ENCODE results near the gene TMC1.
"Not testable (repeated sequence)": the region's sequence is repeated elsewhere in the genome, so short reads cannot be mapped to it uniquely, and the experiment has no call there.

Gene TMC1

DNA sequence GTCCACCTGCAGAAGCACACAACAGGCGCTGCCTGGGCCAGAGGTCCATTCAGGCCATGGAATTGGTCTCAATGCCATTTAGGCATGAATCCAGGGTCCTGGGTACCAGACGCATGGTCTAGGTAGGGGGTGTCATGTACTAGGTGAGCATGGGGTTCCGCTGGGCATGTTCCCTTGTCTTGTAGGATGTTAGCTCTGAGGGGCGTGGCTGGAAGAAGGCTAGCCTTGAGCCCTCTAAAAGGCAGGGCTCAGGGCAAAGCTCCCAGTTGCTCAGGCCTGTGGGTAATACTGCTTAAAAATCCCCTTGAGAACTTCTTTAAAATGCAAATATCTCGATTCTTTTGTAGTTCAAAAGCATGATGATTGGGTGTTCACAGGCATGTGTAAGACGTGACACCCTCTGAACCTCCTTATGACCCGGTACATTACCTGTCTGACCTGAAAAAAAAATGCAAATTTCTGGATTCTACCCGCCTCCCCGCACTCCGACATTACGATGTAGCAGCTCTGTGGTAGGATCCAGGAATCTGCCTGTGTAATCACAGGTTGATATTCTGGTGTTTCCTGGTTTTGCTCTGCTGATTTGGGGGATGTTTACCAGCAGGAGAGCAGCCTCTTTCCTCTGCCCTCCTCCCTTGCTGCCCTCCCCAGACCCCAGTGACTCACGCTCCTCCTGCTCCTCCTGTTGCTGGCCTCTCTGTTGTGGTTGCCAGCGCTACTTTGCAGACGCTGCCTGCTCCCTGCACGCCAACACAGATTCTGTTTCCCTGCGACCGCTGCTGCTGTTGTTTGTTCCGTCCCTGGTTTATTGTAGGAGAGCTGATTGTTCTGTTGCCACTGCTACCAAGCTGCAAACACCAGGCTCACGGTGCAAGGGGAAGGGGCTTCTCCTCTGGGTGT, 5.7 kb downstream of the TMC1 start:
- DNase-seq, result no peak

DNA sequence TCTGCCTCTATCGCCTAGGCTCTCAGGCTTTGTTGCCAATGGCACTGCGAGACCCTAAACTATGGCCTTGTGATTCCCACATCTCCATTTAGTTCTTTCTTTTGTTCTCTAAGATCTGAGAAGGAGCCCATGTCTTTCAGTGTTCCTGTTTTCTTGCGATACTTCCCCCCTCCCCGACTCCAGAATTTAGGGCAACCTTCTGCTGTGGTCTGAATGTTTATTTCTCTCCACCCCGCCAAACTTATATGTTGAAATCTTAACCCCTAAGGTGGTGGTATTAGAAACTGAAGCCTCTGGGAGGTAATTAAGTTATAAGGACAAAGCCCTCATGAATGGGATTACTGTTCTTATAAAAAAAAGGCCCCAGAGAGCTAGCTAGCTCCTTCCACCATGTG, 6.4 kb downstream of the TMC1 start:
- DNase-seq, result no peak

DNA sequence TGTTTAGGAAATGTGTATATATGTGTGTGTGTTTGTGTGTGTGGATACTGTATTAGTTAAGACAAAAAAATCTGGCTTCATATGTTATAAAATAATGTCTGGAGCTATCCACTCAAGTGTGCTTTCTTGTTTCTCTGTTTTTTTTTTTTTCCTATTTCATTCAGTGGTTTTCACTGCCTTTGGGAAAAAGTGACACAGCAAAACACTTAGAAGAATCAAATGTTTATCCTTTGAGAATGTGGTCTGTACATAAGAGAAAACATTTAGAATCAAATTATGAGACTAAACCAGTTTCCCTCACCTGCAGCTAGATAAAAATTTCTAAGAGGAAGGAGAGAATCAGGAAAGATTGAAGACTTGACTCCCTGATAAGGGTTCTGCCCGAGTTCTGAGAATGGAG, 8.1 kb downstream of the TMC1 start:
- DNase-seq, result no peak

DNA sequence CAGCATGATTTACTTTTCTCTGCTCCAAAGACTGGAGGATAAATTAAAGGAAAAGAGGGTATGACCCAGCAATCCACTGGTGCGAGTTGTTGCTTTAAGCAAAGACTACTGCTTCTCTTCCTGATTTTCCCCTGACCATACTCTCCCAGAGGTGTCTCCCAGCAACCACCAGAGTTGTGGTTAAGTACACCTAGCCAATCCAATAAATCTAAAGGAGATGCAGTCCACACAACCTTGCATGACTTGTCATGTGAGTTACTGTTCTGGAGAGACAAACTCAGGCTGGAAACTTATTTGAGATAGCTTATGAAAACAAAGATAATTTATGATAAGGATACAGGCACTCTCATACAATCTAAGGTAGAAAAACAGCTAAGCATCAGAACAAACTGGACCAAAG, 11.9 kb downstream of the TMC1 start:
- DNase-seq, result no peak

DNA sequence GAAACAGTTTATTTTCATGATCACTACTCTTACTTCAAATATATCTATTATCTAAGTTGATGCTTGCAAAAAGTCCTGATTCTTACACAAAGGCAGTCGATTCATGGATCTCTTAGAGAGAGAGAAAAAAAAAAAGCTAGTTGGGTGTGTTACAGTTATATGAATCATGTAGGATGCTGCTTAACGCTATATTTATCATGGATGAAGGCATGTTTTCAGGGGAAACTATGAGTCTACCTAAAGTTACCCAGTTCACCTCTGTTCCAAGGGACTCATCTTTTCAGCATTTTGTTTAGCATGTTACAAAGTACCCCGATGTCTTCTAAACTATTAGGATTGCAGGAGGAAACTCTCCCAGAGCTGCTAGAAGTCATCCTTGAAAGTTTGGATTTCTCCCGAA, 13.5 kb downstream of the TMC1 start:
- no peak for DNase-seq

DNA sequence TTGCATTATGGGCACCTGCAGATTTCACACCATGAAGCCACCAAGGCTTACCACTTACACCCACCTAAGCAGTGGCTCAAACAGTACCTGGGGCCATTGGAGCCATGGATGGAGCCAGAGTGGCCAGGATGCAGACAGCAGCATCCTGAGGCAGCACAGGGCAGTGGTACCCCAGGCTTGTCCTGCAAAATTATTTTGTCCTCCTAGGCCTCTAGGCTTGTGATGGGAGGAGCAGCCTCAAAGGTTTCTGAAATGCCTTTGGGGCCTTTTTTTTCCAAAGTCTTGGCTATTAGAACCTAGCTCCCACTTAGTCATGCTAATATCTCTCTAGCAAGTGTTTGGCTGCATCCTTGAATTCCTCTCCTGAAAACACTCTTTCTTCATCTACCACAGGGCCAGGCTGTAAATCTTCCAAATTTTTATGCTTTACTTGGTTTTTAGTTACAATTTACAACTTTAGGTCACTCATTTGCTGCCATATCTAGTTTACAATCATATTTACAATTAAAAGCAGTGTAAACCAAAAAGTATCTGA, 15.7 kb downstream of the TMC1 start:
- no peak for DNase-seq

DNA sequence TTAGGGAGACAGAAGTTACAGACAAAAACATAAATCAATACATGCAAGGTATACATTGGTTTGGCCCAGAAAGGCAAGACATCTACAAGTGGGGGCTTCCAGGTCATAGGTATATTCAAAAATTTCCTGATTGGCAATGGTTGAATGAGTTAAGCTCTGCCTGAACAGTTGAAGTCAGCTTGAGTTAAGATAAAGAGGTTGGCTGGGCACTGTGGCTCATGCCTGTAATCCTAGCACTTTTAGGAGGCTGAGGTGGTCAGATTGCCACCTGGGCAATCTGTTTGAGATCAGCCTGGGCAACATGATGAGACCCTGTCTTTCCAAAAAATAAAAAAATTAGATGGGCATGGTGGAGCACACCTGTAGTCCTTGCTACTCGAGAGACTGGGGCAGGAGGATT, 16.3 kb downstream of the TMC1 start:
- DNase-seq, result no peak

DNA sequence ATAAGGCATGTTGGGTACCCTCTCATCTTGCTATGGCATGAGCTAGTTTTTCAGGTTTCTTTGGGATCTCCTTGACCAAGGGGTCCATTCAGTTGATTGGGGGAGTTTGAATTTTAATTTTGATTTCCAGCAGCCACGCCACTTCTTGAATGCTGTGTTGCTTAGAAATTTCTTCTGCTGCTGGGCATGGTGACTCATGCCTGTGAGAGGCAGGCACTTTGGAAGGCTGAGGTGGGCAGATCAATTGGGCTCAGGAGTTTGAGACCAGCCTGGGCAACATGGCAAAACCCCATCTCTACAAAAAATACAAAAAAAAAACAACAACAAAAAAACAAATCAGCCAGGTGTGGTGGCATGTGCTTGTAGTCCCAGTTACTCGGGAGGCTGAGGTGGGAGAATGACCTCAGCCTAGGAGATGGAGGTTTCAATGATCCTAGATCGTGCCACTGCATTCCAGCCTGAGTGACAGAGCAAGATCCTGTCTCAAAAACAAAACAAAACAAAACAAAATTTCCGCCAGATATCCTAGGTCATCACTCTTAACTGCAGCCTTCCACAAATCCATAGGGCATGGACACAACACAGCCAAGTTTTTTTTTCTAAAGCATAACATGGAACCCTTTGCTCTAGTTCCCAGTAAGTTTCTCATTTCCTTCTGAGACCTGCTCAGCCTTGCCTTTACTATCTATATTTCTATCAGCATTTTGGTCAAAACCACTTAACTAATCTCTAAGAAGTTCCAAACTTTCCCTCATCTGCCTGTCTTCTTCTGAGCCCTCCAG, 17.7 kb downstream of the TMC1 start:
- no peak for DNase-seq

DNA sequence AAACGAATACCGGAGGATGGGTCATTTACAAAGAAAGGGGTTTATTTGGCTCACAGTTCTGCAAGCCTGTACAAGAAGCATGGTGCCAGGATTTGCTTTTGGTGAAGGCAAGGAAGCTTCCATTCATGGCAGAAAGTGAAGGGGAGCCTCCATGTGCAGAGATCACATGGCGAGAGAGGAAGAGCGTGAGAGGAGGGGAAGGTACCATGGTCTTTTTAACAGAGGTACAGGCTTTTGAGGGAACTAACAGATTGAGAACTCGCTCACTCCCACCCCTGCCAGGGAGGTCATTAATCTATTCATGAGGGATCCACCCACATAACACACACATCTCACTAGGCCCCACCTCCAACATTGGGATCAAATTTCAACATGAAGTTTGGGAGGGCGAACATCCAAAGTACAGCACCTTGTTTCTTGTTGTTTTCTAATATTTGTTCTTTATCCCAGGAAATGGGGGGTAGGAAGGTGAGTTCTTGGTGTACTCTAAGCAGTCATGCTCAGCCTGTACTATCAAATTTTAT, 18.5 kb downstream of the TMC1 start:
- no peak for DNase-seq

DNA sequence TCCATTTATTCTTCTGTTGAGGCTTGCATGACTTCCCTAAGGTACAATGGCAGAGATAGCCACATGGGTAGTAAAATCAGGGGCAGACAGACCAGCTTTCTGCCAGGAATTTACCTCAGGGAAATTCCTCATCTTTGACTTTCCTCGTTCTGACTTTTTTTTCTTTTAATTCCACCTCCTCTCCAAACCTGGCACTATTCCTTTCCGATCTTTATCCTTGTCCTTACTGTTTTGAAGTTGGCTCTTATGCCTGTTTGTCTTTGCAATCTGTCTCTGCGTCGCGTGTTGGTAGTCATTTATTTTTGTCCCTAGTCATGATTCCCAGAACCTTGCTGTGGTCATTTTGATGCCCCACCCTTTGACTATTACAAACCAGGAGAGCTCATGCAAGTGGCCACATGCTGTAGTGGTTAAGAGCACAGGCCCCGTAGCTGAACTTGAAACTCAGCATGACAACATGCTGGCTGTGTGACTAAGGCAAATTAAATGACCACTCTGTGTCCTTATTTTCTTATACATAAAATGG, 19.0 kb downstream of the TMC1 start:
- DNase-seq, result no peak

DNA sequence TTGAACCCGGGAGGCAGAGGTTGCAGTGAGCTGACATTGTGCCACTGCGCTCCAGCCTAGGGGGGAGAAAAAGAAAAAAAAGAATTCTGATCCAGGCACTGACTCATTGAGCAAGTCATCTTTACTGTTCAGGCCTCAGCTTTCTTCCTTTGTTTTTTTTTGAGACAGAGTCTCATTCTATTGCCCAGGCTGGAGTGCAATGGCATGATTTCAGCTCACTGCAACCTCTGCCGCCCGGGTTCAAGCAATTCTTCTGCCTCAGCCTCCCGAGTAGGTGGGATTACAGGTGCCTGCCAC, 21.1 kb downstream of the TMC1 start:
- not testable (repeated sequence) for DNase-seq

DNA sequence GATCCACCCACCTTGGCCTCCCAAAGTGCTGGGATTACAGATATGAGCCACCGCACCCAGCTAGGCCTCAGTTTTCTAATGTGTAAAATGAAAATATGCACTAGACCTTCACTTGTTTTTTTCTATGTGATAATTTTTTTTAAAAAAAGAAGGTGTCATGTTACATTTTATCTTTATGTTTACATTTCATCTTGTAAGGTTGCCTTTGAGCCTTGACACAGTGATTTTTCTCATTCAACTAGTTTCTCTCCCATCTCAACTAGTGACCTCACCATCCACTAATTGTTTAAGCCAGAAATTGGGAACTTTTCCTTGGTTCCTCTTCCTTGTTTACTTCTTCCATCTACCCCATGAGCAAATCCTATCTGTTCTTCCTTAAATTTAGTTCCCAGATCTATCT, 21.5 kb downstream of the TMC1 start:
- no peak for DNase-seq

DNA sequence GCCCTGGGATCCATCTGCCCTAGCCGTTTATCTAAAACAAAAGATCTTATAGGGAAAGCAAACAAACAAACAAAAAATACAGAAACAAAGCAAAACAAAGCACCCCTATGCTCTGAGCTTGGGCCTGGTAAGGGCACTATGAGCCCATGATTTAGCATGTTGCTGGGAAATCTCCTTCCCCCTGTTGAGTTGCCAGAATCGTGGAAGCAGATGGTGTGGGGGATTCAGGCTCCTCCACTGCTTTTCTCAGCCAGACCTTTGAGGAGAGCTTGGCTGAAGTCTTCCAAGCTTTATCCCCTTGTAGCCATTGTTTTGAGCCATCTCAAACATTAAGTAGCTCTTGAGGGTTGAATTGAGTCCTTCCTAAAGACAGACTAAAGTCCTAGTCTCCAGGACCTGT, 29.9 kb downstream of the TMC1 start:
- DNase-seq, result no peak

DNA sequence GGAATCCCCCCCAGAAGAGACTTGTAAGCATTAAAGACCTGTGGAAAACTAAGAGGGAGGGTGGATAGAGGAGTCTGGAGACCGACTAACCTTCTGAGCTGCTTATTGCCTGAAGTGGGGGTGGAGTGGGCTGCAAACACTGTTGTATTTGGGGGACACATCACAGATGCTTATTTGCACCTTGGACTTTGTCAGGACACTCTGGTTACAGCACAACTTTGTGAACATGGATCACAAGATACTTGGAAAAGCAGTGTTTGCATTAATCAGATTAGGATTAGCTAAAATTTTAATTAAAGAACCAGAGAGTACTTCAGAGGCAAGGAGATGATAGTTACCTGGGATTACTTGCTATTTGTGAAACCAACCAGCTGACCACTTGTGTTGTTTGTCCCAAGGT, 30.9 kb downstream of the TMC1 start:
- no peak for DNase-seq

DNA sequence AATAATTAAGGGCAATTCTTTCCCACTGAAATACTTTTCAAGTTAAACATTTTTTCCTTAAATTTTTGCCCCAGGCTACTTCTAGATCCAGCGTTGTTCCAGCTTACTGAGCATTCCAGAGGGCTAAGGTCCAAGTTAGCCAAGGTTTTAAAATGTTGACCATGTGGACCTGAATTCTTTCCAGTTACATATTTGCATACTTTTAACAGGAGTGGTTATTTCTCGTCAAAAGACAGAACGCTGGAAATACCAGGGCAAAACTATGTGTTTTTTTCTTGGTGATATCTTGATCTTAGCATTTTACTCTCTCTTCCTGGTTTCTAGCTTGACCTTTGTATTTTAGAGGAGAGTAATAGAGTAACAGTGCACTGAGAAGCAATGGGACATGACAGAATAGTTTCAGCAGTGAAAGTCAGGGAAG, 32.8 kb downstream of the TMC1 start:
- no peak for DNase-seq

DNA sequence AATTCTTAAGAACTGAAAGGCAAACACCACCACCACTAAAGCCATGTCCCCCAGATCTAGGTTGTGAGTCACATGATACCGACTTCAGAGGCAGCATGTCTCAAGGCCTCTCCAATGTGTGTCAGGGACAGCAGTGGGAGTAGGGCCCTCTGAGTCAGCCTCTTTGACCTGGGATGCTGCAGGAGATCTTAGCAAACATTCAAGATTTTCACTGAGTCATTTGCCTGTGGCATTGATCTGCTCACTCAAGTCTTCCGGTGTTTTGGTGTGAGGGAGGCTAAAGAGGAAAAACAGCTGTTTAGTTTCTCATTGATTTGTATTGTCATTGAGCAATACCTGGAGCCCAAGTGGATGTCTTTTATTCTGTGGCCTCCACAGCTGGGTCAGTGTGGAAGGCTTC, 36.1 kb downstream of the TMC1 start:
- no peak for DNase-seq

DNA sequence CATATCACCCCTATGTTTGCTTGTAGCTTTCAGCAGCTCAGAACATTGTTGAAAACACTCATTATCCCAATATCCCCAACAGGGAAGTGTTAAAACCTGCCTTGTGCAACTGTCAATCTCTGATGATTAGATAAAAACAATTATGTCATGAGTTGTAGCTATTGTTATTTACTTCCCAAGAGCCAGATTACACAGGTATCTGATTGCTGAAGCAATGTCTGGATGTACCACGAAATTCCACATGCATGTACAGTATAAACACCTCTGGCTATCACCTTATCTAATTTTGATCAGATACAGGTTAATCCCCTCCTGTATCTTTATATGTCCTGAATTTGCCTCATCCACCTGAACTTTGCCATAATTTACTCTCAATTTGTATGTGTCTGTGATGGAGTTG, 38.7 kb downstream of the TMC1 start:
- DNase-seq, result no peak

DNA sequence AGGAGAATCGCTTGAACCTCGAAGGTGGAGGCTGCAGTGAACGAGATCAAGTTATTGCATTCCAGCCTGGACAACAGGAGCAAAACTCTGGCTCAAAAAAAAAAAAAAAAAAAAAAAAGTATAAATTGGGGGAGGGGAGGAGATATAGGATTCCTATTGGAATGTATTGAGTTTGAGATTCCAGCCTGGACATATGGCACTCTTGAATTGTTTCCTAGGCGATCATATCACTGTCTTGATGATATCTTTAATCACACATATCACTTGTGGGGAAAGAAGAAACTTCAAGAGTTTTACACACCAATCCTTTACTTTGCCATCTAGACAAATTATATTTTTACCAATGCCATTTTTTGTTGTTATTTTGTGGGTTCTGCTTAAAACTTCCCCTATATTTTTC, 42.4 kb downstream of the TMC1 start:
- no peak for DNase-seq

DNA sequence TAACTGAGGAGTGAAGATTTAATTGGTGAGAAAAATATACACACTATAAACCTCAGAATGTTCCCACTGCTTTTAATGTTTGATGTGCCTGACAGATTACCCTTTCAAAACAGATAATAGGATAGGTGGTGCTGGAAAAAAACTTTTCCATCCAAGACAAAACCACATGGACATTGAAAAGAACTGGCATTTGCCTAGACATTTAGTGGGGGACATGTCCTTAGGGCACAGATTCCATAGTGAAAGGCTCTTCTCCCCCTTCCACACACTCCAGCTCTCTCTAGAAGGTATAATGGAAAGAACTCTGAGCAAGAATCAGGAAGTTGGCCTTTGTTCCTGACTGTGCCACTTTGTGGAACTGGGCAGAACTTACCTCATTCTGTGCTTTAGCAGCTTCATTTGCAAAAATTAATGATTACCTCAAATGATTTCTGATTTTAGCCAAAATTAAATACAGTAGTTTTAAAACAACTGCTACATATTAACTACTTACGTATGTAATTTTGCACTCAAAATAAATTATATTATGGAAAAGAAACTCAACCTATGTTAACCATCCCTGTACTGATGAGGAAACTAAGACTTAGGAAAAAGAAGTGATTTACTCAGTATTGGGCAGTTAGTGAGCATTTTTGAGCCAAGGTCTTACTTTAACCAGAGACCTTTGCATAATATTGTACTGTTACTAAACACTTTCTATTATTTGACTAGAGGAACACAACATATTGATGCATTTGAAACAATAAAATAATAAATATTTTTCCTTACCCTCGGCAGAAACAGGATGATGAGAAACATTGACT, 43.3 kb downstream of the TMC1 start:
- no peak for DNase-seq

DNA sequence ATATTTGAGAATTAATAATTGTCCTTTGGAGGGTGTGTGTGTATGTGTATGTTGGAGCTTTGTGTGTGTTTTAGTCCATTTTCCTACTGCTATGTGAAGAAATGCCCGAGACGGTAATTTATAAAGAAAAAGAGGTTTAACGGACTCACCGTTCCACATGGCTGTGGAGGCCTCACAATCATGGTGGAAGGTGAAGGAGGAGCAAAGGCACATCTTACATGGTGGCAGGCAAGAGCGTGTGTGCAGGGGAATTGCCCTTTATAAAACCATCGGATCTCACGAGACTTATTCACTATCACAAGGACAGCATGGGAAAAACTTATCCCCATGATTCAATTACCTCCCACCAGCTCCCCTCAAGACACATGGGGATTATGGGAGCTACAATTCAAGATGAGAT, 44.1 kb downstream of the TMC1 start:
- no peak for DNase-seq

DNA sequence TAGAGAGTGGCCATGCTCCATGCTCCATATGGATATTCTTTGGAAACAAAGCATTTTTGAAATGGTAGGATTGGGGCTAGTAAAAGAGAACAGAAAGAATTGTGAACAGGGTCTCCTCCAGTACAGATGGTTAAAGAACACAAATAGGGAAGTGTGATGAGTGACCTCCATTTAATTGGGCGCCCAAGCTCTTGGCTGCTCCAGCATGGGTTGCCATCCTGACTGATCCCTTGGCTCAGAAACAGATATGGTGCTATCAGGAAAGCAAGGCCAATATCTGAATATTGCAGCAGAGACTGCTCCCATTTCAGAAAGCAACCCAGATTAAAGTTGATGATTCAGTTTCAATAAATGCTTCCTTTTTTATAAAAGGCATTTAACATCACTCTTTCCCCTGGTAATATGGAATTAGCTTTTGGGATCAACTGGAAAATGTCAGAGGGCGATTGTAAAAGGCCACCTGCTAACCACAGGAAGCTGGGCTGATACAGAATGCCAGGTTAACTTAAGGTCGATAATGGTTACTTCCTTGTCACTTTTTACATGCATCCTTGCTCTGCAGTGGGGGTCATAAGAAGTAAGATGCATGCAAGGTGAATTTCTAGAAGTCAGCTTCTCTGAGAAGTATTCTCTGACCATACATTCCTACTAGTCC, 52.9 kb downstream of the TMC1 start:
- DNase-seq, result no peak

DNA sequence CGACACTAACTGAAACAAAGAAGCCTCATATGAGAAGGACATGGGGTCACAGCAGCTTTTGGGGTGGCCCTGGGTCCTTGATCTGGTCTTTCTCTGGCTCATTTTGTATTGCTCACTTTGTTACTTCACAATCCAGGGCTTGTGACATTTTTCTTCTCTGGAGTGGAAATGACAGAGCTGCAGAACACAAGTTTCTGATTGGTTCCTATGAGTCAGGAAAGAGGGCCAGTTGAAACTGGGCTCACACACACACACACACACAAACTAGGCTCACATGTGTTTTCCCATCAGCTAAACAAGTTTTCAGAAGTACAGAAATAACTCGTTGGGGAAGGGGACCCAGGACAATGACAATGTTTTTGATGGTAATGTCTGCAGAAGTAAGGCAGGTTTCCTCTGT, 54.3 kb downstream of the TMC1 start:
- no peak for DNase-seq
